UCSD-AML1 (cell line): ENCODE measurements around the gene UBE2I.
"Not testable (repeated sequence)": the region's sequence is repeated elsewhere in the genome, so short reads cannot be mapped to it uniquely, and the experiment has no call there.

ENCODE experiments used
- DNase-seq: peaks from one replicate; lab custom pipeline; 2025; ENCODE audit not compliant: unreplicated experiment; lab: John Stamatoyannopoulos, UW

Gene UBE2I

DNA sequence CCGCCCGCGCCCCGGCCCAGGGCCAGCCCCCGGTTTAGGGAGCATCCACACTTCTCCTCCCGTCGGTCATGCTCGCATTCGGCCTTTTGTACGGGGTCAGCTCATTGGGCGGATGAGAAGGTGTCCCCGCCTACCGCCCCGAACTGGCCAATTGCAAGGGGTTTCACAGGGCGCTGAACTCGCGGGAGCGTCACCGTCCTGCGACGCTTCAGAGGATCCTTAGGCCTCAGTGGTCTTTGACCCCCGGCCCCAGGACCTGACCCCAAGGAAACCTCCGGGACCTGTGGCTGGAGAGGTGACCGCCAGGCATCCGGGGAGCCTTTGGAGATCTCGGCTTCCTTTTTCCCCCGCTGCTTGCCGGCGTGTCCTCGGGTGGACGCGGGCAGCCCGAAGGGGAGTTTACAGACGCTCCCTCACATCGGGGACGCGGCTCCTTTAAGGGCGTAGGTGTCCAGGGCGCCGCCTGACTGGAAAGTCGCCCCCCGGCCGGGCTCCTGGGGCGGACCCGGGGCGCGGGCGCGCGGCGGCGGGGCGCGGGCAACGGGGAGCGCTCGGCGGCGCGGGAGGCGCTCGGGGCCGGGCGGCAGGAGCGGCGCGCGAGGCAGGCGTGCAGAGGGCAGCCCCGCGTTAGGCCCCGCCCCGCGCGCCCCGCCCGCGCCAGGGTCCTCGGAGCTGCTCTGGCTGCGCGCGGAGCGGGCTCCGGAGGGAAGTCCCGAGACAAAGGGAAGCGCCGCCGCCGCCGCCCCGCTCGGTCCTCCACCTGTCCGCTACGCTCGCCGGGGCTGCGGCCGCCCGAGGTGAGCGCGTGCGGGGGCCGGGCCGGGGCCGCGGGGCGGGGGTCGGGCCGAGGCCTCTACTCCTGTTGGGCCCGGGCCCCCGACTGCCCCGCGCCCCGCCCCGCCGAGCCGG, at the start of gene UBE2I:
Gene UBE2I (plus strand): TSS at position 660 of the 909 bp plus-strand sequence. CDS start 4,395 bp downstream, outside the sequence.
- peak; percentile 98 for DNase-seq

DNA sequence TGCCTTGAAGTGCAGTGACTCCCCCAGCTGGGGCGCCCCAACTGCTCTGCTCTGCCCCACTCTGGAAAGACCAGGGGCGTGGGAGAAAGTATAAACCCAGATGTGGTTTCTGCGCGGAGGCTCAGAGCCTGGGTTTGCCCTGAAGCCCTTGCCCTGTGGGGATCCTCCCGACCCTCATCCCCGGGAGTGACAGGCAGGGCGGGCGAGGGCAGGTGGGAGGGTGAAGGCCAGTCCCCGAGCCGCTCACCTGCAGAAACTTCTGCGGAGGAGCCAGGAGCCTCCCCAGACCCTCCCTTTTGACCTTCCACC, 49.7 kb upstream of the UBE2I start:
- DNase-seq, result no peak

DNA sequence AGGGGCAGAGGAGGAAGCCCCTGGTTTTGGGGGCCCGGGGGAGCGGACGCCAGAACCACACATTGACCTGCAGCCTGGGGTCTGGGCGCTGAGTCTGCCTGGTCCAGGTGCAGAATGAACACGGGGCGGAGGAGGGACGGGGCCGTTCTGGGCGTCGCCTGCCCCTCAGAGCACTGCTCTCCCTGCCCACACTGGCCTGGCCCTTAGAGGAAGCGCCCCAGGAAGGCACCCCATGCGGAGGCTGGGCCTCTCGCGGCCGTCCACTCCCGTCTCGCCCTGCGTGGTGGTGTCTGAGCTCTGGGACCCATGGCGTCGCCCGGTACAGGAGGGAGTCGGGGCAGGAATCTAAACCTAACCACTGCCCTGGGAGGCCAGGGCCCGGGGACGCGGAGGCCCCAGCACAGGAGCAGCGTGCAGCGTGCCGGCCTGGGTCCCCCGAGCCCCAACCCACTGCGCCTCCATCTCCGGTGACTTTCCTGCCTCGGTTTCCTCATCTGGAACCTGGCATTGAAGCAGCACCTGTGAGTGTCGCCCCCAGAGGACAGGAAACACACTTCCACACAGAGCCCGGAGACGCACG, 49.2 kb upstream of the UBE2I start:
- no peak for DNase-seq

DNA sequence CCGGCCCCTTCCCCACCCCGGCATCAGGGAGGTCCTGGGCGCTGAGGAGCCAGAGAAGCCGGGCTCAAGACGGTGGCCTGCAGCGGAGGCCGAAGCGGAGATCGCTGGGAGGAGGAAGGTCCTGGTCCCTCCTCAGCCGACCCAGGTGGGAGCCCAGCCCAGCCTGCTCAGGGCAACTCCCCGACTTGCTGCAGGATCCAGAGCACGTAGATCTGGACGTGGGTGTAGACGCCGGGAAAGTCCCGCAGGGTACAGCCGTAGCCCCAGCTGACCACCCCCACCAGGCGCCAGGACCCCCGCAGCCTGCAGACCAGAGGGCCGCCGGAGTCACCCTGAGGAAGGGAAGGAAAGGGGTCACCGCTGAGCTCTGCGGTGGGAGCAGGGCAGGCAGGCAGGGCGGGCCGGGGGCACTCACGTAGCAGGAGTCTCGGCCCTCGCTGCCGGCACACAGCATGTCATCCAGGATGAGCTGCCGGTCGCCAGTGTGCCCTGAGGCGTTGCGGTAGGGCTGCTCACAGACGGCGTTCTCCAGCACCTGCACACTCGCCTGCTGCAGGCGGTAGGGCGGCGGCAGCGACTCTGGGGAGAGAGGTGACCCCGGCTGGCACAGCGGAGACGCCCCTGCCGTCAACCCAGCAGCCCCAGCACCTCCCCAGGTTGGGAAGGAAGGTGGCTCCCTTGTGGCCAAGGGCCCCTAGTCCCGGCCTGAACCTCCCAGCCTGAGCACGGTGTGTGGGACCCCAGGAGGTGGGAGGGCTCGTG, 48.1 kb upstream of the UBE2I start:
- no peak for DNase-seq

DNA sequence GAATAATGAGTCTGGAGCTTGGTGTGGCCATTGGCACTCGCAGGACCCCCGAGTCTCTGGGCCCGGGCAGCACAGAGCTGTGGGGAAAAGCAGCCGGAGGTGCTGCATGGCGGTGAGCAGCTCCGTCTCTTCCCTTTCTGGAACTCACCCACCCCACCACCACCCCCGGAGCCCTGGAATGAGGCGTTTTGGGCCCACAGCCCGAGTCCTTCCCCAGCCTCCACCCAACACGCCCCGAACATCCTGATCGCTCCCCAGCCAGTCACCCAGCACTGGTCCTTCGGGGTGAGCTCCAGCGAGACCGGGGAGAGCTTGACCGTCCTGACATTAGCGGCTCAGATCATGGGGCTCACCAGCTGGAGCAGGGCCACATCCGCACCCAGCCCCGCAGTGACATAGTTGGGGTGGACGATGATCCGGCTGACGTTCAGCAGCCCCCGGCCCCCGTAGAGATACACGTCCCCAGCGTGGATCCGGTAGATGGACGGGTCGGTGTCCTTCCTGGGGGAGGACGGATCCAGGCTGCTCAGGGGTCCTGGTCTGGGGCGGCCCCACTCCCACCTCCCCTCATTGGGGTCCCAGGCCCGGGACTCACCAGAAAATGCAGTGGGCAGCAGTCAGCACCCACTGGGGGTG, 47.1 kb upstream of the UBE2I start:
- DNase-seq, result no peak

DNA sequence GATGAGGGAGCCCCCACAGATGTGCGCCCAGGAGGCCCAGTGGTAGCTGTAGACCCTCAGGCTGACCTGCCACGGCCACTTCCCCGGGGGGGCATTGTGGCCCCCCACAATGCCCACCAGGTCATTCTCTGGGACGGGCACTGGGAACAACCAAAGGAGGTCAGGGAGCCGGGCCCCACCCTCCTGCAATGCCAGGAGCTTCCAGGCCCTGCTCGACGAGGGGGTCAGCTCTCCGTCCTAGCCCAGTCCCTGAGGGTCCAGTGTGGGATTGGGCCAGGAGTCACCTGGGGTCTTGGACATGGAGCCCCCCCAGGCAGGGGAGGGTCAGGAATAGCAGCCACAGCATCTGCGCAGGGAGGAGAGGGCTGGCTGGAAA, 46.6 kb upstream of the UBE2I start:
- DNase-seq, result no peak

DNA sequence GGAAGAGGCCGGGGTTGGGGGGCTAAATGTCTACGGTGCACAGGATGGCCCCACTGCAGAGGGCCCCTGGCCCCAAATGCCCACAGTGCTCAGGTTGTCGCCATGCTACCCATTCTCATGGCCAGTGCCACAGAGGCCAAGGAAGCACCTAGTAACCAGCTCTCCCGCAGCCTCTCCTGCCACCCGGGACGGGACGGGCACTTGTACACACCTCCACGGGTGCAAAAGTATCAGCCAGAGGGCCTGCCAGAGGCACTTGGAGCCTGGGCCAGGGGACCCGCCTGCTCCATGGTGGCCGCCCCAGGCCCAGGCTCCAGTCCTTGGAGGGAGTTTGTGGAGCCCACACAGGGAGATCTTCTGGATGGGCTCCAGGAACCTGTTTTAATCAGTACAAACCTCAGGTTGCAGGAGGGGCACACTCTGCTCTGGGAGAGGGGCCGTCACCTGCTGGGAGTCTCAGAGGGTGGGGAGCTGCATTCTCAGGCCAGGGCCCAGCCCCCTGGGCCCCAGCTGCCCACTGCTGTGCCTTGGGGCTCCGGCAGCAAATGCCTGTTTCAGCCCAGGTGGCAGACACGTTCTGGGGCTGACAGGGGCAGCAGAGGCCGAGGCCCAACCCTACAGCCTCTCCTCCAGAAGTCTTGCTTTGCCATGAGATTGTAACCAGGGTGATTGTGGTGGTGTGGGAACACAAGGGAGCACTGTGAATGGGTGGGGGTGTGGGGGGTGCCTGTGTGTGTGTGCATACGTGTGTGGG, 45.7 kb upstream of the UBE2I start:
- no peak for DNase-seq

DNA sequence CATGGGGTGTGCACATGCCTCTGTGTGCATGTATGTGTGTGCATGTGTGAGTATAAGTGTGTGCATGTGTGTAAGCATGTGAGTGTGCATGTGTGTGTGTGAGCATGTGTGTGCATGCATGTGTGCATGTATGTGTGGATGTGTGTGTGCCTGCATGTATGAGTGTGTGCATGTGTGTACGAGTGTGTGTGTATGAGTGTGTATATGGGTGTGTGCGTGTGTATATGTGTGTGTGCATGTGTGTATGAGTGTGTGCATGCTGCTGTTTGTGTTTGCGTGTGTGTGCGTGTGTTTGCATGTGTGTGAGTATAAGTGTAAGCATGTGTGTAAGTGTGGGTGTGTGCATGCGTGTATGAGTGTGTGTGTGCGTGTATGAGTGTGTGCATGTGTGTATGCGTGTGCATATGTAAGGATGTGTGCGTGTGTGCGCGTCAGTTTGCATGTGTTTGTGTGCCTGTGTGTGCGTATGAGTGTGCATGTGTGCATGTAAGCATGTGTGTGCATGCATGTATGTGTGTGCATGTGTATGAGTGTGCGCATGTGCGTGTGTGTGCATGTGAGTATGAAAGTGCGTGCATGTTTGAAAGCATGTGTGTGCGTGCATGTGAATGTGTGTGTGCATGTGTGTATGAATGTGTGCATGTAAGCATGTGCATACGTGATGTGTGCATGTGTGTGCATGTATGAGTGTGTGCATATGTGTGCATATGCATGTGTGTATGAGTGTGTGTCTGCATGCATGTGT, 44.9 kb upstream of the UBE2I start:
- DNase-seq, result no peak

DNA sequence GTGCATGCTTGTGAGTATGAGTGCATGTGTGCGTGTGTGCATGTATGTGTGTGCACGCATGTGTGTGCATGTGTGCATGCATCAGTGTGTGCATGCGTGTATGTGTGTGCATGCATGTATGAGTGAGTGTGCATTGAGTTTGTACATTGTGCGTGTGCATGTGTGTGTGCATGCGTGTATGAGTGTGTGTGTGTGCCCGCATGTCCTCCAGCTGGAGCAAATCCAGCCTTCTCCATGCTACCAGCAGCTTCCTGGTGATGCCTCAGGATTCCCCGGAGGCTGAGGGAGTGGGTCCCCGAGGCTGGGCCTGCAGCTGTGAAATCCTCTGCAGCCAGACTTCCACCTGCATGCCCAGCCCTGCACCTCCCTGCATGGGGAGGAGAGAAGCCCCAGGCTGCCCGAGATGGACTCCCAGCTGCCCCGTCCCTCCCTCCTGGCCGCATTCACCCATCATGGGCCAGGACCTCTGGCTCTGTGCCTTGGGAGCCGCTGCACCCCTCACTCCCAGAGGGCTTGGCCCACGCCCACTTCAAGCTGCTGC, 44.3 kb upstream of the UBE2I start:
- DNase-seq, result no peak

DNA sequence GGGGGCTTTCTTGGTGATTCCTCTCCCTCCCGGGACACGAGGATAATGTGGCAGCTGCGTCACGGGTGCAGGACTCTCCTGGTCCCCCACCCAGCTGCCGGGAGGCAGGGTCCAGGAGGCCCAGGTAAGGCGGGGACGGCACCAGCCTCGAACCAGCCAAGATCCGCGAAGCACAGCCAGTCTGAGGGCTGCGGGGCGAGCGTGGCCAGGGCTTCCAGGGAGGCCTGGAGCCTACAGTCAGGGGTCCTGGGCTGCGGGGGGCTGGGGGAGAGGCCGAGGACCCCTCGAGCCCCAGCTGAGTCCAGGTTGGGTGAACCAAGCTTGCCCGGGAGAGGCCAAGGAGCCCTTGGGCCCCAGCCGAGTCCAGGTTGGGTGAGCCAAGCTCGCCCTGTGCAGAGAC, 43.6 kb upstream of the UBE2I start:
- DNase-seq, result no peak

DNA sequence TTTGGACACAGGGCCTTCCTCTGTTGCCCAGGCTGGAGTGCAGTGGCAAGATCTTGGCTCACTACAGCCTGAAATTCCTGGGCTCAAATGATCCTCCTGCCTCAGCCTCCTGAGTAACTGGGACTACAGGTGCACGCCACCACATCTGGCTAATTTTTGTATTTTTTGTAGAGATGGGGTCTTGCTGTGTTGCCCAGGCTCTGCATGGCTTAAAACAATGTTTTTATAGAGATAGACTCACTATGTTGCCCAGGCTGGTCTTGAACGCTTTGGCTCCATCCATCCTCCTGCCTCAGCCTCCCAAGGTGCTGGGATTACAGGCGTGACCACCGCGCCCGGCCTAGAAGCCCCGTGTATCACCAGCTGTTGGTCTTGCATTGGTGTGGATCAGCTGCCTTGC, 40.0 kb upstream of the UBE2I start:
- DNase-seq, result not testable (repeated sequence)

DNA sequence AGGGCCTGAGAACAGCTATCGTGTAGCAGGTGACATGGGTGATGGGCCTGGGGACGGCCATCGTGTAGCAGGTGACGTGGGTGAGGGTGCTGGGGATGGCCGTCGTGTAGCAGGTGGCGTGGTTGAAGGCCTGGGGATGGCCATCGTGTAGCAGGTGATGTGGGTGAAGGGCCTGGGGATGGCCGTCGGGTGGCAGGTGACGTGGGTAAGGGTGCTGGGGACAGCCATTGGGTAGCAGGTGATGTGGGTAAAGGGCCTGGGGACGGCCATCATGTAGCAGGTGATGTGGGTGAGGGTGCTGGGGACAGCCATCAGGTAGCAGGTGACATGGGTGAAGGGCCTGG, 38.1 kb upstream of the UBE2I start:
- DNase-seq, result no peak

DNA sequence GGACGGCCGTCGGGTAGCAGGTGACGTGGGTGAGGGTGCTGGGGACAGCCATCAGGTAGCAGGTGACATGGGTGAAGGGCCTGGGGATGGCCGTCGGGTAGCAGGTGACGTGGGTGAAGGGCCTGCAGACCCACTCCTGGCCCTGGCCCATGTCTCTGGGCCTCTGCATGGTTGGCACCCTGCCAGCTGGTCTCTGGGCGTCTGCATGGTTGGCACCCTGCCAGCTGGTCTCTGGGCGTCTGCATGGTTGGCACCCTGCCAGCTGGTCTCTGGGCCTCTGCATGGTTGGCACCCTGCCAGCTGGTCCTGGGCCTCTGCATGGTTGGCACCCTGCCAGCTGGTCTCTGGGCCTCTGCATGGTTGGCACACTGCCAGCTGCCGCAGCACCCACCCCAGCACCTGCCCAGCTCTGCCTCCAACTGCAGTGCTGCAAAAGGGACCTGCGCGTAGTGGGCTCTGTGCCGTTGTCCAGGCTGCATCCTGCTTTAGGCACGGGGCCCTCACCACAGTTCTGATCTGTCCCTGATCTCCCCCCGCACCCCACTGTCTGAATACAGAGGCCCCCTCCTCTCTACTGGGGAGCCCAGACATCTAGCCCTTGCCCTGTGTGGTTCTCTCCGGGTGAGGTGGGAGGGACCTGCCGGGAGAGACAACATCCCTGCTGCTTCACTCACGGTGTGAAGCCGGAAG, 37.6 kb upstream of the UBE2I start:
- DNase-seq, result not testable (repeated sequence)

DNA sequence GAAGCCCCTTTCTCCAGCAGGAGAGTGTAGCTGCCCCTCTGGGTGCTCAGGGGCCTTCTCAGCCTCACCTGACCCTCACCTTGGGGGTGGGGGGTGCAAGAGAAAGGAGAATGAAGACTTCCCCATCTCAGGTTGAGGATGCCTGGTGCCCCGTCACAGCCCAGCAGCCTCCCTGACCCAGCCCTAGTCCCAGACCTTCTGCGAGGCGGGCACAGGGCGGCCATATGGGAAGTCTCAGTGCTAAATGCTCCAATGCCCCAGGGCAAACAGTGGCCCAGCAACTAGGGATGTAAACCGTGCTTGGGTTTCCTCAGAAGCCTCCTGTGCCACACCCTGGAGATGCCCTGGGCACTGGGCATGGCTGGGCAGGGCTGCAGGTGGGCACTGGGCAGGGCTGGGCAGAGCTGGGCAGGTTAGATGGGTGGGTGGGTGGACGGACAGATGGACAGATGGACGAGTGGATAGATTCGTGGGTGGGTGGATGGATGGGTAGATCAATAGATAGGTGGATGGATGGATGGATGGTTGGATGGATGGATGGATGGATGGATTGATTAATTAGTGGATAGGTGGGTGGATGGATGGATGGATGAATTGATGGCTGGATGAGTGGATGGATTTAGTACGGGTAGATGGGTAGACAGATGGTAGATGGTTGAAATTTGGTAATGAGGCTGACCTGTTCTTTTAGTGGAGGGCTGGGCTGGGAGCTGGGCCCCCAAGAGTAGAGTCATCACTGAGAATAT, 36.8 kb upstream of the UBE2I start:
- DNase-seq, result no peak

DNA sequence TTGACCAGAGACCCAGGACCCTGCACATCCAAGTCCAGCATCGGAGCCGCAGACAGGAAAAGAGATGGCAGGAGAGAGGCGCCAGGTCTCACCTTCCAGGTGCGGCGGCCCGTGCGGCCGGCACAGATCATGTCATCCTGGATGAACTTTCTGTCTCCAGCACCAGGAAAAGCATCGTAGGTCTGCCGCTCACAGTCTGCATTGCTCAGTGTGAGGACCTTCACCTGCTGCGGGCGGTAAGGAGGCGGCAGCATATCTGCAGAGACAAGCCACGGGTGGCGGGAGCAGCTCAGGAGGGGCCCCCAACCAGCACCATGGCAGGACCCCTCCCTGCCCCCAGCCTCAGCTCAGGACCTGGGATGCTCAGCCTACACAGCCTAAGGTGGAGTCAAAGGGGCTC, 35.6 kb upstream of the UBE2I start:
- no peak for DNase-seq

DNA sequence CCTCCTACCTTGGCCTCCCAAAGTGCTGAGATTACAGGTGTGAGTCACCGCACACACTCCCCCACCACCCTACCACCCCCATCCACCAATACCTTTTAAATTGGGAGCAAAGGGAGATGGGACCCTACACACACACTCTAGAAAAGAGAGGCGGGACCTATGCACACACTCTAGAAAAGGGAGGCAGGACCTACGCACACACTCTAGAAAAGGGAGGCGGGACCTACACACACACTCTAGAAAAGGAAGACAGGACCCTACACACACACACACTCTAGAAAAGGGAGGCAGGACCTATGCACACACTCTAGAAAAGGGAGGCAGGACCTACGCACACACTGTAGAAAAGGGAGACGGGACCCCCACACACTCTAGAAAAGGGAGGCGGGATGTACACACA, 34.7 kb upstream of the UBE2I start:
- DNase-seq, result no peak

DNA sequence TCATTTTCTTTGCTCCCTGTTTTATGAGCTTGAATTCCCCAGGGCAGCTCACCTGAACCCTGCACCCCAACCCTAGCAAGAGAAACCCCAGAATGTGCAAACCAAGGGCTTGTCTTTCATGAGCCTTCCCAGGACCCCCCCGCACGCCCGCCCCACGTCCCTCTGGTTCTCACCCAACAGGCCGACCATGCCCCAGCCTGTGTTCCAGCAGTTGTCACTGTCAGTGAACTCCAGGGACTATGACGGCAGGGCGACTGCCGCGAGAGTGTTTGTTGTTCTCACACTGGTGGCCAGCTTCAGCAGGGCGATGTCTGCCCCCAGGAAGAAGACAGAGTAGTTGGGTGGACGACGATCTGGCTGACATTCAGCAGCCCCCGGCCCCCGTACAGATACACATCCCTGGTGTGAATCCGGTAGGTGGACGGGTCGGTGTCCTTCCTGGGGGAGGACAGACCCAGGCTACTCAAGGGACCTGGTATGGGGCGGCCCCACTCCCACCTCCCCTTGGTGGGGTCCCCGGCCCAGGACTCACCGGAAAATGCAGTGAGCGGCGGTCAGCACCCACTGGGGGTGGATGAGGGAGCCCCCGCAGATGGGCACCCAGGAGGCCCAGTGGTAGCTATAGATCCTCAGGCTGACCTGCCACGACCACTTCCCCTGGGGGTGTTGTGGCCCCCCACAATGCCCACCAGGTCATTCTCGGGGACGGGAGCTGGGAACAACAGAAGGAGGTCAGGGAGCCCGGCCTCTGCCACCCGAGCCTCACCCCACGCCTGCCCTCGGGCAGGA, 33.5 kb upstream of the UBE2I start:
- DNase-seq, result no peak

DNA sequence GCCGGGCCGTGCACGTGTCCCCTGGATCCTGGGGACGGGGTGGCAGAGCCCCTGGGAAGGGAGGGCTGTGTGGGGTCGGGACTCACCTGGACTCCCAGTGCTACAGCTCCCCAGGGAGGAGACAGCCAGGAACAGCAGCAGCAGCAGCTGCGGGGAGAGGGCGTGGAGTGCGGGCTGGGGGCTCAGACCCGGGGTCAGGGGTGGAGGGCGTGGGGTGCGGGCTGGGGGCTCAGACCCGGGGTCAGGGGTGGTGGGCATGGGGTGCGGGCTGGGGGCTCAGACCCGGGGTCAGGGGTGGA, 32.9 kb upstream of the UBE2I start:
- no peak for DNase-seq
